ENCODE results near the gene SLC40A1.

SLC40A1 gene

DNA sequence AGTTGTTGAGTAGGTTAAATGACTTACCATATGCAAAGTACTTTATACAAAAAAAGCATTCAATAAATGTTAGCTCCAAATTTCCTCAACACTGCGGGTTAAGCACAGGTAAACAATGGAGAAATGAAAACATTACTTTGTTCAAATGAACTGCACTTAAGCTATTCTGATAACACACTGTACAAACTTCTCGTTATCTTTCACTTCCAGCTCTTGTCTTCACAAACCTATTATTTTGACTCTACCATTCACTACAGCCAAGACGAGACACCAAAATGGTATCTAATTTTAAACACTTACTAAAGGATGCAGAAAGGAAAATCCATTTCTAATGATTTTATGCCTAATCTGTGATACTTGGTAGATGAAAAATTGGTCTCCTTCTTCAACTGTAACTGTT, 43.8 kb downstream of the SLC40A1 start:
- no peak for DNase-seq

DNA sequence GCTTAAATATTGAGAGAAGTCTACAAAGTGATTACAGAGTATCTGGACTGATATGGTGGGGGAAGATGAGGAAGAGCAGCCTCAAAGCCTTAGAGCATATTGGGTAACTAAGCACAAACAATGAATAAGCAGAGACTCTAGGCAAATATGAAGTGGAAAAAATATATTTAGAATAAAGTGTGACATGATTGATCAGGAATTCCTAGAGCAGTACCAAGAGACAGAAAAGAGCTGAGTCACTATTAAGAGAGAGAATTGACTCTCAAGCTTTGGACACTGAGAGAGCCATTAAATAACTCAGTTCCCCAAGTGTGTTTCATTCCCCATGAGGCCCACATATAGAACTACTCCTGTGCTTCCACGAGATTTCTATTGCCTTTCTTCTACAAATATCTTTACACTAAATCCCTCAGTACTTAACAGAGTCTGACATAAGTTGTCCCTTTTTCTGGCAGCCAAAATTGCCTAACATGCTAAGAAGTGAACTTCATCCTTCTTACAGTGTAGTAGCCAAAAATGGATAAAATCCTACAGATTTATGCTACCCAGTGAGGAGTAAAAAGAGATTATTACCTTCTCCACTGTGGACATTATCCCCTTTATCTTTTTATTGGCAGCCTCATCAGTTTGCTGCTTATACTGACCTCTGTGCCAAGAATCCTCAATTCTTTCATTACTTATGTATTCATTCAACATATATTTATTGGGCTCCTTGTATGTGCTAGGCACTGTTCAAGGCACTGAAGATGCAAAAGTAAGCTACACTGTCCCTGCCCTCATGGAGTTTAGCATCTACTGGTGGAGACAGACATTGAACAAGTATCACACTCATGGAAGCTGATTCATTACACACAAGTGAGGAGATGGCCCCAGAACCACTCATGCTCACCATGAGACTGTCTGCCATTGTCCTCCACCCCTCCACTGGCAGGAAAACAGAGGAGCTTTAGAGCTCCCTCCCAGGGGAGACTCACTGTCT, 45.4 kb downstream of the SLC40A1 start:
- DNase-seq, result peak; percentile 76

DNA sequence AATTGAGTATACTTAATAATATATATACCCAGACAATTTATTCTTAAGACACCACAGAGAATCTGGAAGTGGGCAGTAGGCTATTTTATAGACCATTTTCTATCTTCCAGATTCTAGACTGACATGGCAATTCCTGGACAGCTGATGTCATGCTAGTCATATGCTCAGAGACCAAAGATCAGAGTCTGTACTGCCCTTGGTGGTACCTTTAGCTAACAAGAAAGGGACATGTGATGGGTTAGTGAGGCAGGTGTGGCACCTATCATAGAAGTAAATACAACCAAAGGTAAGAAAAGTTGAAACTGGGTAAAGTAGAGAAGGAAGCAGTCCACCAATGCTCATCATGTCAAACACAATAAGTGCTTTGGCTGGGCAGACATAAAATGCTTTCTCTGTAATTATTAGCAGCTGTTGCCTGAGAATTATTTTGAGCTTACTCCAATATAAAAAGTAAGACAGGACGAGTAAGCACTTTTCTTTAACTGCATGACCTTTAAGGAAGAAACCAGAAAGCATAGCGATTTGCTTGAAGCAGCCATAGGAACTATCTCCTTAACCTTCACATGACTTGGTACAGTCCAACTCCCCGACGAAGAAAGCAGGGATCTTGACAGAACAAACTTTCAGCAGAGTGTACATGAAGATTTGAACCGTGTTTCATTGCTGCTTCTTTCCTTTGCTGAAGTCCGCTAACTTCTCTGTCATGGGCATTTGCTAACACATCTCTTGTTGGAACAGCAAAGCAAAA, 47.1 kb downstream of the SLC40A1 start:
- peak; percentile 38 for DNase-seq

DNA sequence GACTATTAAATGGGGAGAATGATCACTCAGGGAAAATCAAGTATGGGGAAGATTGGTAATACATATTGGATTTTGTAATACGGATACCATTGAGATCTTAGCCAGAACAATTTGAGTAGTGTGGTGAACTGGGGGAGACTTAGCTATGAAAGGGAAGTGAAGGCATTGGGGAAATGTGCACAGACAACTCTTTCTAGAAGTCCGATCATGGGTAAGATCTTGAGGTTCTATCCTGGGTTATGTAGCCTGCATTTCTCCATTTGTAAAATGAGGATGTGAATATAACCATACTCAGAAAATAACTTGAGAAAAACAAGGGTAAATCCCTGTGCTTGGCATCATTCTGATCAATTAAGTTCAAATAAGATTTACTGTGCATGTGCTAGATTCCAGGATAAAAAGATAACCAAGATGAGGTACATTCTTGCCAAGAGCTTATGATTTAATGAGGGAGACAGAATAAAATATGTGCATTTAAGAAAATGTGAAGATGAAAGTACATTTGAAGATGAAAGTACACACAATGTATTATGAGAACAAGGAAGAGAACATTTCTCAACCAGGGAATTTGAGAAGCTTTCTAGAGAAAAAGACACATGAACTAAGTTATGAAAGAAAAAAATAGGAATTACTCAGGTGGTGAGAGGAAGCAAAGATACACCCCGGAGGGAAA, 49.5 kb downstream of the SLC40A1 start:
- no peak for DNase-seq

DNA sequence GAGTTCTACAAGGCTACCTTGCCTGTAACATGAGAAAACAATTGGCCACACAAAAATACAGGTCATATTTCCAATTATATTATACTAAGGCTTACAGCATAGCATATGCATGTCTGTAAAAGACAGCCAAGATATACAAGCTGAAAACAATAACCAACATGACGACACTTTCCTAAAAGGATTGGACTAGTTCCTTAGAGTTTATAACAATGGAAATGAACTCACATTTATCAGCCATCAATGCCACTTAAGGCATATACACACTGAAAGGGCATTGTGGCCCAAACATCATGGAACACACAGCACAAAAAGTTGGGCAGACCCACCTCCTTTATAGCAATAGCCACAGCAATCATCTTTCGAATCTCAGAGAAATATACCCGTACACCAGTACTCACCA, 52.0 kb downstream of the SLC40A1 start:
- no peak for DNase-seq

DNA sequence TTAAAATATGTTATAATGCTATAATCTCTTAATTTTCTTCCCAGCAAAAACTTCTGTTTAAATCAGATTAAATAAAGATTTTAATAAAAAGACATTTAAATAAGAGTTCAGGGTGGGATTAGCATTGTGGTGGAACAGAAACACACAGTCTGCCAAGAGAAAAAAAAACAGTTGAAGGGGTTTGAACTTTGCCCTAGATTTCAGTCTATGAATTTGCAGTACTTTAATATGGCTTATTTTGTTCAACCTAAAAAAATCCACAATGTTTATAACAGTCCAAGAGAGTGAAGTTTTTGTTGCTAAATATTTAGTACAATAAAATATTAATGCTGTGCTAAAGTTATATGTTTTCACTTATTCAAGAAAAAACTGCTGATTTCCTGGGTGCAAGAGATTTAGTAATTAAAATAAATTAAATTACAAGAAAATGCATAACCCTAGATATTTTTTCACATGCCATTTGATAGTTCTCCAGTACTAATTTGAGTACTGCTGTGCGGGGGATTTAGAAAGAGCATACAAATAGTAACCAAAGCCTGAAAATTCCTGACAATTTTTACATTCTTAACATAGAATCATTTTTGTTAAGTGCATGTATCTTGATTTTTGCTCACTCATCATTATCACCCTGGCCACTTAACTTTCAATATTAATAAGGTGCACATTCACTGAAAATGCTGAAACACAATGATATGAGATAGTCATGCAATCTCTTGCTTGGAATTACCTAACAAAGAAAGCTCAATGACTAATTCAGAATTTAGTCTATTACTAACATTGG, 52.6 kb downstream of the SLC40A1 start:
- DNase-seq, result peak; percentile 5

DNA sequence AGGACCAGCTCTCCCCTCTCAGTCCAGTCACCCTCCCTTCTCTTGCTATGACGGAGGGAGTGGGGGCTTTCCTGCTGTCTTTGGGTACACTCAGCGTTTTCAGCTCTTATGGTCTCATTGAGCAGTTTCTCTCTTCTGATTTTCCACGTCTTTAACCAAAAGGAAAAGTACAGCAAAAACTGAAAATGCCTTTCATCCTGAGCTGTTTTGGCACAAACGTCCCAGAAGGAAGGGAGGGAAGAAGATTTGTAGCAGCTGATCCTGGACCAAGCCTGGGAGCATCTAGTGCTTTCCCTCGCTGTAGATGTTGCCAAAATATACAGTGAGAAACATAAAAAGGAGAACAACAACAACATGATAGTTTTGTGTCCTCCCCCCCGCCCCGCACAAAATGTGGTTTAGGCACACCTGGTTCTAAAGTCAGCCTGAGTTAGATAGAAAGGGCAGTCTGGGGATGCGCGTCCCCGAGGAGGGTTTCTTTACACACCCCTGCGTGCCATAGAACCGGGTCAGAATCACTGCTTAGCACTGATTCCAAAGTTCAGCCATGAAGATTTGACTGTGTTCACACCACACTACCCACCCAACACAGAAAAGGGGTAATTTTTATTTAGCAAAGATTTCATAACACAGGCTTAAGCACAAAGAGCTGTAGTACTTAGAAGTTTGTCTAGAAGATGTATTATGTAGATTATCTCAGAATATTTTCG, 53.4 kb downstream of the SLC40A1 start:
- DNase-seq, result no peak

DNA sequence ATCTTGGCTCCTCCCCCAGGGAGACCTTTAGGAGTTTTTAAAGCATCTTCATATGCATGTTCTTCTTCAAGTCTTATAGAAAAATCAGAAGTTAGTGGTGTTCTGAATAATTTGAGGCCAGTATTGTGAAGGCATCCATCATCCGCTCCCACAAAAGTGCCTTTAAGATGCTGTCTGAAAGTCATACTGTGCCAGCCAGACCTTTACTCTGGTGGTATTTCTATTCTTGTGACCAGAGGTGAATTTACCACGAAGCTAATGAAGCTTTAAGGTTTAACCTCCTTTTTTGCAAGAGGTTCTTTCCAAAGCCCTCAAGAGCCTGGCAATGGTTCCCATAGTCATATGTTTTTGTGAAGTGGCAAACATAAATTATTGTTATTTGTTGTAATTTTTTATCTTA, 54.3 kb downstream of the SLC40A1 start:
- no peak for DNase-seq

DNA sequence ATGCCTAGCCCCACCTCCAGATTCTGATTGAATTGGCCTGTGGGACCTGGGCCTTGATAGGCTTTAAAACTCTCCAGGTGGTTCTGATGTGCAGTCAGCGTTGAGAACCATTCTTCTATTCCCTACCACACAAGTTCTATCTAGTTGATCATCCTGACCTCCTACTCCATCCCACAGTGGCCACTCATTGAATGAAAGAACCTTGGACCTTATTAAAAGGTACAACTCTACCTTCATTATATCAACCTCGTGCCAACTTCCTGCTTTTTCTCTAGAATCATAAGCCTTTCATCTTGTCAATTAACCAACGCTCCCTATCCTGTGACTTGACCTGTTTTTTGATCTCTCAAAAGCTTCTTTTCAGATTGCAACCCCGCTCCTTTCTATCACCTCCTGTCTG, 55.8 kb downstream of the SLC40A1 start:
- DNase-seq, result no peak

DNA sequence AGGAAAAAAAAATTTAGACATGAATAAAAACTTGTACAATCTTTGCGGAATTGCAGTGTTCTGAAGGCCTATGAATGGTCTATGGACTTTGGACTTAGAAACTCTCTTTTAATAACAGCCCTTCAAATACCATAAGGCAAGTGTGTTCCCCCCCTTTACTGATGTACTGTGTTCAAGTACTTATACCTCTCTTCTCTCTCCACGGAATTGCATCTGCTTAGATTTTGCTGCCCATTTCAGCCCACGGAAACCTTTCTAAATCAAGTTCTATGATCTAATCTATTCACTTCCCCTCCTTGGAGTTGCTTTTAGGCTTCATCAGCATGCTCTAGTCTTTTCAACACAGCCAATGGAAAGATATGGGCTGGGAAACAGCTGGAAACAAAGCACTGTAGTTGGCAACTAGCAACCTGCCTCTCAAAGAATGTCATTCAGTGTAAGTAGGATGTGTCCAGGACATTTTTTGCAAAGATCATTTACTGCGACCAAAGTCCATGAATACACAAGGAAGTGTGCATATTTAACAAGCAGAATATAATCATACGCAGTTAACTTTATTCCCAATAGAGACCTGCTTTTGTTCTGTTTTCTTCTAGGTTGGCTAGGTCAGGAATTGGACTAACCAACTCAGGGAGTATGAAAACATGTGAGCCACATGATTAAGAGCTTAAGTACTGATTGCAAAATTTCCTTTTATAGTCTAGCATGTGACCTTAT, 58.0 kb downstream of the SLC40A1 start:
- DNase-seq, result no peak

DNA sequence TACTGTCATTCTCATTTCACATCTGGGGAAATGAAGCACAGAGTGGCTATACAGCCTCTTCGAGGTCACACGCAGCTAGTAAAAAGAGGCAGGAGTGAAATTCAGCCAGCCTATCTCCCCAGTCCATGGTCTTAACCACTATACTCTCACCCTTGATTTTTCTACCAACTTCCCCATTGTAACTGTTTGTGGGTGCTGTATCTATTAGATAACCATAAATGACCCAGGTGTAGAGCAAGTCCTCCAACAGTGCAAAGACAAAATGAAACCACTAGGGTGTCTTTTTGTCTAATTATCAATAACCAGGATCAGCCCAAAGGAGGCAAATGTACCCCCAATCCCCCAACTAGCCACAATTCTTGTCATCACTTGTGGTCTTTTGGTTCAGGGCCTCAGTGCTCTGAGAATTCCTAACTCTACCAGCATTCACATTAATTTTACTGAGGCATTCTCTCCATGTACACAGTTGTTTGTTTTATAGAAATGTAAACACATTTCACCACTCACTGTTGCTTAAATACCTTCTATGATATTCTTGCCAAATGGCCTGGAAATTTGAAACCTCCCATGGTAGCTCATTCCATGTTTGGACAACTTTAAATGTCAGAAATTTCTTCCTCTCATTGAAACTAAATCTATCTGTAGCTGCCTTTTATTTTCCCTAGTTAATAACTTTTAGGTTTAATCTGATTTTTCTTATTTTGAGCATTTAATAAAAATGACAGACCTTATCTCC, 58.7 kb downstream of the SLC40A1 start:
- no peak for DNase-seq

DNA sequence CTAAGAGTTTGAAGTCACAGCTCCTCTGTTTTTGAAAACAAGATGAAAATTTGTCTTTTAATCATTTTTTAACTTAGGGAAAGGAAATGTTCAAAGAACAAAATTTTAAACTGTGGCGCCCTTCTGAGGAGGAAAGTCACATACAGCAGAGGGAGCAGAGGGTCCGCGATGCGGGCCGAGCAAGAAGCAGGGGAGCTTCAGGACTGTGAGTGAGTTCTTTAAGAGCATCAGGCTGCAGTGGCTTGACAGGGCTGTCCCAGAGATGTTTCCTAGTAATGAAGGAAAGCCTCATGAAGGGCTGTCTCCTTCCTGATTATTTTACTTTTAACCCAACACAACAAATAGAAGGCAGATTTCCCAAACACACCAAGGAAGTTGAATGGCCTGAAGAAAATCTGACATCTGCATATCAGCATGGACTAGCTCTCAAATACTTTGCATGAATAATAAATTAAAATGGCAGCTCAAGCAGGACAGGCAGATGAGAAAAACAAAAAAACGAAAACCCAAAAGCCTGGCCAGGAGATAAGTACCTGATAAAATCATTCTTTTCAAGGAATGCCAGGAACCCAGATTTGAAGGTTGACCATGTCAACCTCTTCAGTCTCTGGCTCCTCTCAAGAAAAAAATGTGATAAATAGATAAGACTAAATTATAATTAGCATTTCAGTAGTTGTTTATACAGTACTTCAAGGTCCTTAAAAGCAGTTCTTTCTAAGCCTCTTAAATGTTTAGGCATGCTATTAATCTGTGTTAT, 60.8 kb downstream of the SLC40A1 start:
- DNase-seq, result no peak

DNA sequence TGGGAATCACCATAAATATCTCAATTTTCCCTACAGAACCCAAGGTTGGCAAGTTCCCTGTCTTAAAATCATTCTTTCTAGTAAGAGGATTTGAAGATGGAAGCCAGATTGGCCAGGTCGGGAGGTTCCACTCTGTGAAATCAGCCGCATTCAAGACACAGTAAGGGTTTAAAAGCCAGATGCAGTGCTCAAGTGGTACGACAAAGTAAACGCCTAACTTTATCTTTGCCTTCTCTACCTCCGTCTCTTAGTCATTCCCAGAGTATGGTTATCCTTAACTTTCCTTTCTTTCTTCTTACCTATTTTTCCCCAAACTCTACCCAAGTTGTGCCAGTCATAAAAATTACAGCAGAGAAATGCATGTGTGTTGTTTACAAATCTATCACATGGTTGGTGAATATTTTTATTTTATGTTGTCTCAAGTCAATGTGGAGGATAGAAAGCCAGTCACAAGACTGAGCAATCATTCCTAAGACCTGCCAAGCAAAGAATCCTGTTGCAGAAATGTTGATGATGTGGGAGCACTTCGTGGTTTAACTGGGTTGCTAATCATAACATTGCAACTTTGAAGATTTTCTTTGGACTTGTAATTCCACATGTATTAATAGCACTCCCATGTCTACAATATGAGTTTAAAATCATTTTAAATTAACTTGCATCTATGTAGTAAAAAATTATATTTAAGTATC, 62.6 kb downstream of the SLC40A1 start:
- DNase-seq, result peak; percentile 61

DNA sequence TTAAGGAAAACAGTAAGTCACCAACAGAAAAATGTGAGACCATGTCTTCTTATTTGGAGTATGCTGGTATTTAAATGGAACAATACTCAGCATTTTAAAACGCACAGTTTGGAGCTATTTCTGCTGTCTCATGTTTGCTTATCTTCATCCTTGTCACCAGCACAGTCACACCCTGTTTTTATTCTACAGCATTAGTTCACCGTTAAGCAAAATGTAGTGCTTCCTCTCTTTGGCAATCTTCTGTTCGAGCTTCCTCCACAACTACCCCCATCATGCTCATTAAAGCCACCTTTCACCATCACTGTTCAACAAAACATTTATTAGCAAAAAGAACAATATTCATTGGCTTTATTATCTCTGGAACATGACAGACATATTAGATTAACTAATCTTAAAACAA, 64.0 kb downstream of the SLC40A1 start:
- DNase-seq, result no peak

DNA sequence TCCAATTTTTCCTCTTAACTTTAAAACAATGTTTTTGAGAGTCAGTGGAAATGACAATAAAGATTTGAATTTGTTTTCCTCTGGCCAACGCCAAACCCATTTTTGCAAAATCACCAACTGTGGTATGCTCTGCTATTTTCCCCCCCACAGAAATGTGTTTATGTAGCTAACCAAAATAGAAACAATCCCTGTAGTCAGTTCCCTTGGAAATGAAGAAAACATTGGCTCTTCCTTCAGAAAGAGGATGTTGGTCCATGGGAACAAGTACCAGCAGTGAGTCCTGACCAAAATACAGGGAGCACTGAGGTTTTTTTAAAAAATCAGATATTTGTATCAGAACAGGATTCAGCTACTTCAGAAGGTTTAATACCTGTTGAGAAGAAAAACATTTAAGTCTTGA, 65.3 kb downstream of the SLC40A1 start:
- DNase-seq, result no peak

DNA sequence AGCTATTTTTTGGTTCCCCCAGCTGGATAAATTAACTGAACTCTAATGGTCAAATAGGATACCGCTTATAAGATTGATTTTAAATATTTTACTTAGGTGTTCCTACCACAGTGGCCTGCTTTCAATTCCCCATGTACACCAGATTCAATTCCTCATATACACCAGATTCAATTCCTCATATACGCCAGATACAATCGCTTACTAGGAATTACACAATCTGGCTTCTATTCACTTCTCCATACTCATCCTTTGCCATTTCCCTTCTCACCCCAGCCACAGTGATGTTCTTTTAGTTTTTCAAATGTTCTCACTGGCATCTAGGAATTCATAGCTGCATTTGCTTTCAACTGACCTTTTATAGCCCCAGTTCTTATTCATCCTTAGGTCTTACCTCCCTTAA, 66.5 kb downstream of the SLC40A1 start:
- no peak for DNase-seq

DNA sequence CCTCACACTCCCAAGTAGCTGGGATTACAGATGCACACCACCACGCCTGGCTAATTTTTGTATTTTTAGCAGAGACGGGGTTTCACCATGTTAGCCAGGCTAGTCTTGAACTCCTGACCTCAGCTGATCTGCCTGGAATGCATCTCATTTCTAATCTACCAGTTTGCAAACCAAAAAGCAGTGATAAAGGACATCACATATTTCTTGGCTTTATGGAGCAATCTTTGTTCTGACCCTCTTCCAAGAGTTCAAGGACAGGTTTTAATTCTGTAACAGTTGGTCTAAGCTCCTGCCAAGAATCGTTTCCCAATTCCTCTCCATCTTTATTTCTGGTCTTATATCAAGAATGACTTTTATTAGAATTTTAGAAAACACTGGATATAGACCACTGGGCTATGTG, 67.7 kb downstream of the SLC40A1 start:
- DNase-seq, result no peak

DNA sequence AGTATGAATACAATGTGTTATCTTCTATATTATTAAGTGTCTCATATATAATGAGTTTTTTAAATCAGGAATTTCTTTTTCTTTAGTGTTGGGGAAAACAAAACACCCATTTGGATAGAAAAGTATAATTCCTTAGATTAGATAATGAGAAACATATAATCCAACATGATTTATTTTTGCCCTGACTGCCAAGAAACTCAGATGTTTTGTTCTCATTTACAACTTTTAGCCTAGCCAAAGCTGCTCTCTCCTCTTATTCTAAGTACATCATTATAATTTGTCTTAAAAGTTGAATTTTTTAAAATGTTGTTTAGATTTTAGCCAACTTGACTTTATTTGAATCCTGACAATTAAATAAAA, 68.6 kb downstream of the SLC40A1 start:
- no peak for DNase-seq

DNA sequence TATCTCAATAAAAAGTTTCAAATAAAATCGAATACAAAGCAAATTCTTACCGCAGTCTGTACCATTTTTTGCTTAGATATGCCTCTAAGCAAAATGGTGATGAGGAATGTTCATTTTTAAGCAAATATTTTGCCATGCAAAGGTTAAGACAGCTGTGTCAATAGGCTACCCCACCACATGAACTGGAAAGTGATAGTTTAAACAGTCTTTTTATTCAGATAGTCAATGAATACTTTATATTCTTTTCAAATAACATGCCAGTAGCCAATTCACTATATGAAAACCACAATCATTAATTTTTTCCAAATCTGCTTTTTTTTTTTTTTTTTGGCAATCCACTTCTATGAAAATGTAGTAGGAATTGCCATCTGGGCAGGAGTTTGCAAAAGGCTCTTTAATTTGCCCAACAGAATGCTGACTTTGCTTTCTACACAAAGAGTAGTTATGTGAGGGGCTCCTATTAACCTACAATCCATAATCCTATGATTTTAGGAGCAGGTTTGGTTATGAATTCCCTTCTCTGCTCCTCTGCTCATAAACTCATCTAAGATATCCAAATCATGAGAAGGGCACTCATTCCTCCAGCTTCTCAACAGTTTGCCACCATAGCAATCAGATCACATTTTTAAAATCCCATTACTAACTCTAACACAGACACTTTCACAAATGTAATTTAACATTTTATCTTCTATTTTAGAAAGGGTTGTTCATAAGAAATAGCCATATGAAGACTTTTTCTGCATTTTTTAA, 69.2 kb downstream of the SLC40A1 start:
- no peak for DNase-seq
